GM21423 (cell line): Measurements from ENCODE around the gene TGFA.
A peak's percentile ranks its signal among the peaks of the same experiment; 100 is the strongest.

ENCODE experiments used
- ATAC-seq: cut with Tn5 transposase; IDR thresholded peaks from one replicate; pipeline ENCODE4 v1.9.1; 2021; ENCODE audit warnings: mild to moderate bottlenecking, moderate library complexity; ENCODE audit not compliant: unreplicated experiment

Gene TGFA

GRCh38 chr2:70553334-70553583 is 367 bp downstream of the TGFA start:
- no peak for ATAC-seq

- no peak for ATAC-seq
These were observed 909 bp downstream of the TGFA start for GRCh38 chr2:70552501-70553333.

GRCh38 chr2:70551167-70551566 is 2.5 kb downstream of the TGFA start:
- ATAC-seq = no peak

GRCh38 chr2:70549962-70550361 is 3.7 kb downstream of the TGFA start:
- no peak for ATAC-seq

GRCh38 chr2:70549064-70549710 is 4.4 kb downstream of the TGFA start:
- no peak for ATAC-seq

GRCh38 chr2:70548233-70548632 is 5.4 kb downstream of the TGFA start:
- no peak for ATAC-seq

- no peak for ATAC-seq
These were observed 6.7 kb downstream of the TGFA start for GRCh38 chr2:70546885-70547284.

- ATAC-seq = no peak
These were observed 7.2 kb downstream of the TGFA start for GRCh38 chr2:70546376-70546775.

- ATAC-seq = no peak
These were observed 12.1 kb downstream of the TGFA start for GRCh38 chr2:70541481-70542020.

GRCh38 chr2:70537840-70538239 is 15.8 kb downstream of the TGFA start:
- ATAC-seq = no peak

GRCh38 chr2:70536517-70537055 is 17.0 kb downstream of the TGFA start:
- ATAC-seq = no peak

- no peak for ATAC-seq
These were observed 18.1 kb downstream of the TGFA start for GRCh38 chr2:70535573-70535972.

GRCh38 chr2:70534183-70534836 is 19.3 kb downstream of the TGFA start:
- no peak for ATAC-seq

GRCh38 chr2:70532244-70532935 is 21.2 kb downstream of the TGFA start:
- ATAC-seq = no peak

GRCh38 chr2:70531419-70532086 is 22.1 kb downstream of the TGFA start:
- no peak for ATAC-seq

GRCh38 chr2:70529610-70530009 is 24.0 kb downstream of the TGFA start:
- ATAC-seq = no peak

GRCh38 chr2:70528929-70529328 is 24.7 kb downstream of the TGFA start:
- ATAC-seq = no peak

- no peak for ATAC-seq
These were observed 25.4 kb downstream of the TGFA start for GRCh38 chr2:70528276-70528675.

- peak; percentile 50 for ATAC-seq
These were observed 26.1 kb downstream of the TGFA start for GRCh38 chr2:70527447-70528080.

- ATAC-seq = no peak
These were observed 27.5 kb downstream of the TGFA start for GRCh38 chr2:70526126-70526525.
